HL-60 (cell line): ENCODE data around the gene GPR39.

Source experiments
- DNase-seq, 2 experiments: peaks; one replicate each; pipeline ENCODE4 v3.0.0-alpha.2; 2010 to 2020; ENCODE audit warnings: low read depth in 1 of 2, low spot score in 1 of 2
- H3K27ac ChIP-seq: fragments of 250-450 bp; sonication (Bioruptor Pico); replicated peaks from 2 replicates; pipeline ENCODE4 v1.5.1; 2020; ENCODE audit warnings: mild to moderate bottlenecking, moderate library complexity
- H3K27me3 ChIP-seq: fragments of 250-450 bp; sonication (Bioruptor Pico); 2 replicates; pipeline ENCODE4 v1.5.1; 2021; ENCODE audit warnings: mild to moderate bottlenecking, moderate library complexity; ENCODE audit not compliant: insufficient read depth, poor library complexity, severe bottlenecking
- H3K4me3 ChIP-seq: replicated peaks from 2 replicates; pipeline ENCODE4 v1.5.1; 2011; ENCODE audit warnings: mild to moderate bottlenecking, control low read depth, low read length; ENCODE audit not compliant: insufficient read depth
- GABPA ChIP-seq: IDR thresholded peaks from 2 replicates; pipeline ENCODE4 v1.6.1; 2012; ENCODE audit warnings: low read depth
- POLR2AphosphoS5 ChIP-seq: IDR thresholded peaks from 2 replicates; pipeline ENCODE4 v1.6.1; 2012; ENCODE audit warnings: low read depth
- SPI1 ChIP-seq: IDR thresholded peaks from 2 replicates; pipeline ENCODE4 v1.6.1; 2012; ENCODE audit warnings: low read depth, mild to moderate bottlenecking, borderline replicate concordance
- TF ChIP-seq, protein P1 (sequence below): IDR thresholded peaks from 2 replicates; pipeline ENCODE4 v1.6.1; 2012; ENCODE audit warnings: low read depth; ENCODE audit not compliant: insufficient replicate concordance
- TF ChIP-seq, protein P2 (sequence below): IDR thresholded peaks from one replicate; pipeline ENCODE4 v1.5.1; 2011; ENCODE audit warnings: low read length, control low read depth, inconsistent platforms; ENCODE audit not compliant: insufficient read depth

GPR39 gene

DNA sequence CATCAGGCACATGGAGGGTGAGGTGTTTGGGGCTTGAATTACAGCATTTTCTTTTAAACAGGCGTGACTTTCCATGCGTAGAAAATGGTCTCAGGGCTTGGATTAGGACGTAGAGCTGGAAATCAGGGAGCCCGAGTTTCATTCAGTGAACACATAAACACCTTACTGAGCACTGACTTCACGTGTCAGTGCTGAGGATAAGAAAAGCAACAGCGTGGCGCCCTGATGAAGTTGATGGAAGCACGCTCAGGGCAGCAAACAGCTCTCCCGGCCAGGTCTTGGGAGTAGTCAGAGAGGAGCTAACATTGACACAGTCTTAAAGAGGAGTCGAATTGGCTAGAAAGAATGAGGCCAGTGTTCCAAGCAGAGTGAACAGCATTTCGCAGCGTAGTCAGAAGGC lies 142.7 kb downstream of the GPR39 start:
- no peak overlapping the region for H3K27ac ChIP-seq
- no peak overlapping the region for H3K4me3 ChIP-seq
- no peak for DNase-seq
- no peaks in the 10 kb centered on the region for H3K27me3 ChIP-seq
- no peak for TF ChIP-seq SPI1
- TF ChIP-seq POLR2AphosphoS5, result no peak
- TF ChIP-seq, protein P1, sequence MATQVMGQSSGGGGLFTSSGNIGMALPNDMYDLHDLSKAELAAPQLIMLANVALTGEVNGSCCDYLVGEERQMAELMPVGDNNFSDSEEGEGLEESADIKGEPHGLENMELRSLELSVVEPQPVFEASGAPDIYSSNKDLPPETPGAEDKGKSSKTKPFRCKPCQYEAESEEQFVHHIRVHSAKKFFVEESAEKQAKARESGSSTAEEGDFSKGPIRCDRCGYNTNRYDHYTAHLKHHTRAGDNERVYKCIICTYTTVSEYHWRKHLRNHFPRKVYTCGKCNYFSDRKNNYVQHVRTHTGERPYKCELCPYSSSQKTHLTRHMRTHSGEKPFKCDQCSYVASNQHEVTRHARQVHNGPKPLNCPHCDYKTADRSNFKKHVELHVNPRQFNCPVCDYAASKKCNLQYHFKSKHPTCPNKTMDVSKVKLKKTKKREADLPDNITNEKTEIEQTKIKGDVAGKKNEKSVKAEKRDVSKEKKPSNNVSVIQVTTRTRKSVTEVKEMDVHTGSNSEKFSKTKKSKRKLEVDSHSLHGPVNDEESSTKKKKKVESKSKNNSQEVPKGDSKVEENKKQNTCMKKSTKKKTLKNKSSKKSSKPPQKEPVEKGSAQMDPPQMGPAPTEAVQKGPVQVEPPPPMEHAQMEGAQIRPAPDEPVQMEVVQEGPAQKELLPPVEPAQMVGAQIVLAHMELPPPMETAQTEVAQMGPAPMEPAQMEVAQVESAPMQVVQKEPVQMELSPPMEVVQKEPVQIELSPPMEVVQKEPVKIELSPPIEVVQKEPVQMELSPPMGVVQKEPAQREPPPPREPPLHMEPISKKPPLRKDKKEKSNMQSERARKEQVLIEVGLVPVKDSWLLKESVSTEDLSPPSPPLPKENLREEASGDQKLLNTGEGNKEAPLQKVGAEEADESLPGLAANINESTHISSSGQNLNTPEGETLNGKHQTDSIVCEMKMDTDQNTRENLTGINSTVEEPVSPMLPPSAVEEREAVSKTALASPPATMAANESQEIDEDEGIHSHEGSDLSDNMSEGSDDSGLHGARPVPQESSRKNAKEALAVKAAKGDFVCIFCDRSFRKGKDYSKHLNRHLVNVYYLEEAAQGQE, result no peak
- no peak for TF ChIP-seq GABPA
- TF ChIP-seq, protein P2, sequence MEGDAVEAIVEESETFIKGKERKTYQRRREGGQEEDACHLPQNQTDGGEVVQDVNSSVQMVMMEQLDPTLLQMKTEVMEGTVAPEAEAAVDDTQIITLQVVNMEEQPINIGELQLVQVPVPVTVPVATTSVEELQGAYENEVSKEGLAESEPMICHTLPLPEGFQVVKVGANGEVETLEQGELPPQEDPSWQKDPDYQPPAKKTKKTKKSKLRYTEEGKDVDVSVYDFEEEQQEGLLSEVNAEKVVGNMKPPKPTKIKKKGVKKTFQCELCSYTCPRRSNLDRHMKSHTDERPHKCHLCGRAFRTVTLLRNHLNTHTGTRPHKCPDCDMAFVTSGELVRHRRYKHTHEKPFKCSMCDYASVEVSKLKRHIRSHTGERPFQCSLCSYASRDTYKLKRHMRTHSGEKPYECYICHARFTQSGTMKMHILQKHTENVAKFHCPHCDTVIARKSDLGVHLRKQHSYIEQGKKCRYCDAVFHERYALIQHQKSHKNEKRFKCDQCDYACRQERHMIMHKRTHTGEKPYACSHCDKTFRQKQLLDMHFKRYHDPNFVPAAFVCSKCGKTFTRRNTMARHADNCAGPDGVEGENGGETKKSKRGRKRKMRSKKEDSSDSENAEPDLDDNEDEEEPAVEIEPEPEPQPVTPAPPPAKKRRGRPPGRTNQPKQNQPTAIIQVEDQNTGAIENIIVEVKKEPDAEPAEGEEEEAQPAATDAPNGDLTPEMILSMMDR, result no peak

DNA sequence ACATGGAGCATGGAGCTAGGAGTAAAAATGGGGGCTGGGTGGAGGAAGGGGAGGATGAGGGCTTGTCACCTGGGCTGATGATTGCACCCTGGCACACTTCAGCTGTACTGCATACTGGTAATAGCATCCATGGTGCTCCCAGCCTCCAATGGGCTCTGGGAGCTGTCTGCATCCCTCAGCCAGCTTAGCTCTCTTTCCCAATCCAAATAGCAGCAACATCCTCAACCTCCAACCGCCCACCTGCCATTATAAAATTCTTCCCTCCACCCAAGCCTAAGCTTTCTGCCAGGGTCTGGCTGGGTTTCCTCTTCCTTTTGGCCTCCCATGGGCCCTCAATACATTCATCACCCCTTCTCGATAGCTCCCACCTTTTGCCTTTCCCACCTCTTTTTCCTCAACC lies 143.3 kb downstream of the GPR39 start:
- Histone ChIP-seq H3K27me3 (no peaks in the 10 kb centered on the region), H3K4me3 (no peak overlapping the region), H3K27ac (no peak overlapping the region)
- DNase-seq, result no peak
- TF ChIP-seq, protein P1, result no peak
- TF ChIP-seq POLR2AphosphoS5 (no peak), GABPA (no peak), SPI1 (no peak)
- TF ChIP-seq, protein P2, result no peak

DNA sequence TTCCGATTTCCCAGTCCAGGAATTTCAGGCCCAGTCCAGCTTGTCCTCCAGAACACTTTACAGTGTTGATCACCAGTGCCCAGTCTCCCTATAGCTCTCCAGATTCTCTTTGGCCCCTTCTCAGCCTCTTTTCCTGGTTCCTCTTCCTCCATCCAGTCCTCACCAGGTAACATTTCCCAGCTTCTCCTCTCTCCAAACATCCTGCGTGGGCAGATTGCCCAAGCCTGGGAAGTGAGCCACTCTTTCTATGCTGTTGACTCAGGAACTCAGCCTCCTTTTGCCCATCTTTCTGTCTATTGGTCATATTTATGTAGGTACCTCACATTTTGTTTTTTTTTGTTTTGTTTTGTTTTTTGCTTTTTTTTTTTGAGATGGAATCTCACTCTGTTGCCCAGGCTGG lies 144.0 kb downstream of the GPR39 start:
- TF ChIP-seq GABPA (no peak), SPI1 (no peak), POLR2AphosphoS5 (no peak)
- TF ChIP-seq, protein P2, result no peak
- TF ChIP-seq, protein P1, result no peak
- no peak for DNase-seq
- no peak overlapping the region for H3K27ac ChIP-seq
- H3K27me3 ChIP-seq, result no peaks in the 10 kb centered on the region
- H3K4me3 ChIP-seq, result no peak overlapping the region
